Keratinocyte (primary cell): ENCODE measurements around the gene VPS26B.

ENCODE experiments used
- EZH2 ChIP-seq: IDR thresholded peaks from one replicate; pipeline ENCODE4 v1.6.1; 2012; ENCODE audit warnings: inconsistent platforms, mild to moderate bottlenecking, low read length, moderate library complexity
- TF ChIP-seq, protein P1 (sequence below), 3 experiments: IDR thresholded peaks in 1 of 3; conservative IDR thresholded peaks in 1 of 3; optimal IDR thresholded peaks in 1 of 3; 2 replicates in 2 of 3; 3 replicates in 1 of 3; pipeline versions ENCODE3 to v1.5.1; 2011; ENCODE audit warnings: low read length in 3 of 3, mild to moderate bottlenecking in 3 of 3, moderate library complexity in 2 of 3, control low read depth in 1 of 3, inconsistent platforms in 1 of 3; ENCODE audit not compliant: insufficient read depth in 2 of 3; ENCODE audit errors: extremely low read depth in 1 of 3

GRCh38 chr11:134290646-134291045 lies 66.2 kb downstream of the VPS26B start:
- TF ChIP-seq, protein P1, sequence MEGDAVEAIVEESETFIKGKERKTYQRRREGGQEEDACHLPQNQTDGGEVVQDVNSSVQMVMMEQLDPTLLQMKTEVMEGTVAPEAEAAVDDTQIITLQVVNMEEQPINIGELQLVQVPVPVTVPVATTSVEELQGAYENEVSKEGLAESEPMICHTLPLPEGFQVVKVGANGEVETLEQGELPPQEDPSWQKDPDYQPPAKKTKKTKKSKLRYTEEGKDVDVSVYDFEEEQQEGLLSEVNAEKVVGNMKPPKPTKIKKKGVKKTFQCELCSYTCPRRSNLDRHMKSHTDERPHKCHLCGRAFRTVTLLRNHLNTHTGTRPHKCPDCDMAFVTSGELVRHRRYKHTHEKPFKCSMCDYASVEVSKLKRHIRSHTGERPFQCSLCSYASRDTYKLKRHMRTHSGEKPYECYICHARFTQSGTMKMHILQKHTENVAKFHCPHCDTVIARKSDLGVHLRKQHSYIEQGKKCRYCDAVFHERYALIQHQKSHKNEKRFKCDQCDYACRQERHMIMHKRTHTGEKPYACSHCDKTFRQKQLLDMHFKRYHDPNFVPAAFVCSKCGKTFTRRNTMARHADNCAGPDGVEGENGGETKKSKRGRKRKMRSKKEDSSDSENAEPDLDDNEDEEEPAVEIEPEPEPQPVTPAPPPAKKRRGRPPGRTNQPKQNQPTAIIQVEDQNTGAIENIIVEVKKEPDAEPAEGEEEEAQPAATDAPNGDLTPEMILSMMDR (optimal IDR thresholded peaks at IDR 0.05 in 1 of 3, IDR thresholded peaks at IDR 0.05 in 1 of 3, conservative IDR thresholded peaks at IDR 0.05 in 1 of 3; ENCODE audit: extremely low read depth in 1 of 3, insufficient read depth in 2 of 3, low read length in 3 of 3): no peak
- no peak for TF ChIP-seq EZH2
